Glomerular endothelial cell (primary cell): ENCODE data around the gene GRIN2A. TPM values are rescaled to one million over a fixed set of nuclear protein-coding genes. Genes with fewer than 3 reads are reported as not detected.

Experiments
- DNase-seq: peaks from one replicate; pipeline ENCODE4 v3.0.0-alpha.2; 2011; ENCODE audit warnings: low read depth, low spot score; ENCODE audit errors: extremely low read depth
- total RNA-seq: library from RNA; depleted of rRNA; stranded (reverse); fragments of >200 nt; gene quantifications from 2 replicates; pipeline ENCODE4 v1.2.3, GENCODE V29; 2015

GRIN2A gene
- total RNA-seq, 1 donor from 2014 or later: 0.18 TPM

DNA sequence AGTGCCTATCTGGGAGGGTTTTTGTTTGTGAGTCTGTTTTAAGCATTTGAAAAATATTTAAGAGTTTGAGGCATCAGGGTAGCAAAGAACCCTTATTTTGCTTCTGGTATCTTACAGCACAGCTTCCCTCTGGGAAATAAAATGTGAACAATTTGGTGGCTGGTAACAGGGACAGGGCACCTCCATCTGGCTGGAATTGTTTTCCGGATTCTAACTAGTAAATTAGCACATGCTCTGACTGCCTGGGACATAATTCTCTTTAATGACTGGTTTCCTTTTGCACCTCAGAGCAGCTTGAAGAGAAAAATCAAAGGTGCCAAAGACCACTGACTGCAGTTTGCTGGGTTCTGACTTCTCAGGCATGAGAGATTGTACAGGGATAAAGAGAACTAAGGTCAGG is 469.1 kb downstream of the GRIN2A start:
- no peak for DNase-seq

DNA sequence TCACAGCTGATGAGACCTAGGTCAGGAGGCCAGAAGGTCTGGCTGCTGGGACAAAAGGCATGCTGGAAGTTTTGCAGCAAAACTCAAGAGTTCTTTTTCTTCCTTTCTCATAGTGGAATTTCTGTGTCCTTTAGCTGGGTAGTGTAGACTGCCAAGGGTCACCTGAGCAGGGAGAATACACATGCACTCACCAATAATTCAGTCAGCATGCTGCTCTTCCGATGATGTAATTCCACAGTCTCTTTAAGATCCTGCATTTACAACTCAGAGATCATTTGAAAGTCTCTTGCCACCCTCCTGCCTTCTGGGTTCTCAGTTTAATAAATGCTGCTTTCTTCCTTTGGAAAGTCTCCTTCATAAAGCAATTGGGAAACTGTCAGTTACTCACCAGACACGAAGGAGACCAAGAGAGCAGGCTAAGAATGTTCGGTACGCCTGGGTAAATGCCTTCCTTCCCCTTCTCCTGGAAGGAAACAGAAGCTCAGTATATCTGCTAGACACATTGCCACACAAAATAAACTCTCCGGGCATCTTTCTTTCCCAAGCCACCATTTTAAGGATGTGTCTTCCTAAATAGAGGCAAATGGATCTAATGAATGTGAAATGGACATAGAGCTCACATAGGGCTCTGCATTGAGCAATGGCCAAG is 473.1 kb downstream of the GRIN2A start:
- DNase-seq: no peak

DNA sequence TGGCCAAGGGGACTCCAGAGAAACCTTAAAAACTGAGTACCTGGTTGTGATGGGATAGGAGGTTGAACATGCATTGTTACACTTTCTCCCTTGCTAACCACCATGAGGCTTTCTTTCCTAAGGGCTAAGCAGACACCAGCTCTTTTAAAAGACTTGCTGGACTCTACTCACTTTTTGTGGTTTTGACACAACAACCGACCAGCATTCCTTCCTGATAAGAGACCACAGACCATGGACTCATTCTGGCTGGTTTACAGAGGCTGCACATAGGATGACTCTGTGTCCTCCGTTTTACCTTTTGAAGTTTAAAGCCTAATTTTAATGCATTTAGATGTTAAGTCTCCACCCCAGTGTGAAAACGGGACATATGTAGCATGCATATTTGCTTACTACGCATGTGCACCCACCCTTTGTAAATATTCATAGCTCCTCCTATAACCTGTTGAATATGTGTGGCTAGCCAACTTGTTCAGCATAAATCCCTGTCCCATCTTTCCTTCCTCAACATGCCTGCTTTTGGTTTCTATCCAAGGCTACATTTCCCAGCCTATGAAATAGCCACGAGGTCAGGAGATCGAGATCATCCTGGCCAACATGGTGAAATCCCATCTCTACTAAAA is 475.9 kb downstream of the GRIN2A start:
- DNase-seq: no peak

DNA sequence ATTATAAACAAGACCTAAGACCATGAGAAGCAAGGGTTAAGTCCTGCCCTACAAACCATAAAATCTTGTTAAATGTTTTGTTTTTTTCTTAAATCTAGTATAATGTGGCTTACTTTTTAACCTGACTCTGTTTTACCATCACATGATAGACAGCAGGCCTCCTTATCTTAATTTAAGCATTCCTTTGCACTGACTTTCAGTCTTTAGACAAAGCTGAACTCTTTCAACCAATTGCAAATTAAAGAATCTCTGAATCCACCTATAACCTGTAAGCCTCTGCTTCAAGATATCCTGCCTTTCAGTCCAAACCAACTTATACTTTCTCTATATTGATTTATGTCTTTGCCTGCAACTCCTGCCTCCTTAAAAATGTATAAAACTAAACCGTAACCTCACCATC is 478.5 kb downstream of the GRIN2A start:
- no peak for DNase-seq

Other genes starting within 250 kb of the GRIN2A start
- gene ATF7IP2, start 203.6 kb upstream of the GRIN2A start, total RNA-seq: 4.0 and 14.9 TPM in 2 replicates